ENCODE results near the gene NPPA.

GRCh38 chr1:11887666-11888007 is 40.1 kb upstream of the NPPA start:
- no peak for TF ChIP-seq EZH2 (IDR thresholded peaks at IDR 0.05; ENCODE audit: insufficient read depth, poor library complexity, severe bottlenecking)
- TF ChIP-seq EZH2phosphoT487 (IDR thresholded peaks at IDR 0.05; ENCODE audit: insufficient read depth, low read depth): no peak
